ENCODE measurements around the gene ACSL5.

DNA sequence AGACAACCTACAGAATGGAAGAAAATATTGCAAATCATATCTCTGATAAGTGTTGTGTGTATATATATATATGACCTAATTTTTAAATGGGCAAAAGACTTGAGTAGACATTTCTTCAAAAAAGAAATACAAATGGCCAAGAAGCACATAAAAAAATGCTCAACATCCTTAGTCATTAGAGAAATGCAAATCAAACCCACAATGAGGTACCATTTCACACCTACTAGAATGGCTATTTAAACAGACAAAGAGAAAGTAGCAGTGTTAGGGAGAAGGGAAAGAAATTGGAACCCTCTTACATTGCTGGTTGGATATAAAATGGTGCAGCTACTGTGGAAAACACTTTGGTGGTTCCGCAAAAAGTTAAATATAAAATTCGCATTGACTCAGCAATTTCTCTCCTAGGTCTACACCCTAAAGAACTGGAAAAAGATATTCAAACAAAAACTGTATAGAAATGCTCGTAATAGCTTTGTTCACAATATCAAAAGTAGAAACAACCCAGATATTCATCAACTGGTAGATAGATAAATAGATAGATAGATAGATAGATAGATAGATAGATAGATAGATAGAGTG, 16.3 kb downstream of the ACSL5 start:
- TF ChIP-seq, protein P1, sequence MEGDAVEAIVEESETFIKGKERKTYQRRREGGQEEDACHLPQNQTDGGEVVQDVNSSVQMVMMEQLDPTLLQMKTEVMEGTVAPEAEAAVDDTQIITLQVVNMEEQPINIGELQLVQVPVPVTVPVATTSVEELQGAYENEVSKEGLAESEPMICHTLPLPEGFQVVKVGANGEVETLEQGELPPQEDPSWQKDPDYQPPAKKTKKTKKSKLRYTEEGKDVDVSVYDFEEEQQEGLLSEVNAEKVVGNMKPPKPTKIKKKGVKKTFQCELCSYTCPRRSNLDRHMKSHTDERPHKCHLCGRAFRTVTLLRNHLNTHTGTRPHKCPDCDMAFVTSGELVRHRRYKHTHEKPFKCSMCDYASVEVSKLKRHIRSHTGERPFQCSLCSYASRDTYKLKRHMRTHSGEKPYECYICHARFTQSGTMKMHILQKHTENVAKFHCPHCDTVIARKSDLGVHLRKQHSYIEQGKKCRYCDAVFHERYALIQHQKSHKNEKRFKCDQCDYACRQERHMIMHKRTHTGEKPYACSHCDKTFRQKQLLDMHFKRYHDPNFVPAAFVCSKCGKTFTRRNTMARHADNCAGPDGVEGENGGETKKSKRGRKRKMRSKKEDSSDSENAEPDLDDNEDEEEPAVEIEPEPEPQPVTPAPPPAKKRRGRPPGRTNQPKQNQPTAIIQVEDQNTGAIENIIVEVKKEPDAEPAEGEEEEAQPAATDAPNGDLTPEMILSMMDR (IDR thresholded peaks at IDR 0.05) = no peak
- TF ChIP-seq EZH2 (IDR thresholded peaks at IDR 0.05) = no peak

All from neural progenitor cell (in vitro differentiated cells).